ENCODE data around the gene ASIC4. TPM values are rescaled to one million over a fixed set of nuclear protein-coding genes. Genes with fewer than 3 reads are reported as not detected.
A peak's percentile ranks its signal among the peaks of the same experiment; 100 is the strongest.

The ASIC4 gene
- polyA plus RNA-seq, 3 donors, result not detected

GRCh38 chr2:219492575-219492974 lies 21.7 kb upstream of the ASIC4 start:
- Histone ChIP-seq H2AFZ (ENCODE audit: insufficient read depth, low read depth, low read length, poor library complexity, severe bottlenecking) (no peak overlapping the region), H3K9me3 (replicated peaks in 1 of 2; ENCODE audit: control insufficient read depth in 1 of 2, insufficient read depth in 1 of 2, low read length in 2 of 2) (peaks cover 2 to 10% of the 10 kb centered on the region in 2 donors), H3K27ac (ENCODE audit: low read depth in 1 of 2, low read length in 2 of 2) (no peak overlapping the region), H3K9ac (ENCODE audit: insufficient read depth, low read length, poor library complexity, severe bottlenecking) (no peak overlapping the region), H4K20me1 (ENCODE audit: insufficient read depth, low read length) (no peaks in the 10 kb centered on the region), H3K4me1 (ENCODE audit: control insufficient read depth in 1 of 2, insufficient read depth in 2 of 2, low read length in 2 of 2) (peaks cover 12 to 19% of the 10 kb centered on the region in 2 donors), H3K36me3 (replicated peaks in 1 of 2; ENCODE audit: control insufficient read depth in 1 of 2, insufficient read depth in 2 of 2, low read length in 2 of 2) (no peaks in the 10 kb centered on the region), H3K4me2 (replicated peaks; ENCODE audit: extremely low read depth, low read length, poor library complexity, severe bottlenecking) (no peak overlapping the region), H3K27me3 (ENCODE audit: control insufficient read depth in 2 of 2, insufficient read depth in 2 of 2, low read length in 2 of 2) (peaks cover 31 to 52% of the 10 kb centered on the region in 2 donors), H3K4me3 (replicated peaks in 1 of 3; ENCODE audit: low read depth in 2 of 3, low read length in 3 of 3) (no peak overlapping the region), H3K79me2 (ENCODE audit: insufficient read depth, low read length) (no peaks in the 10 kb centered on the region)
- intact Hi-C loops (cut with micrococcal nuclease), result loop anchor here in 1 of 2 donors (5.0 to 10.0 kb wide), 2 partner anchors 35 to 328 kb away; partner anchors contain the start of gene NHEJ1
- peak overlapping the region in 1 of 2 donors; percentile 17 for H3K4me3 Mint-ChIP-seq
- no peak for TF ChIP-seq CTCF (IDR thresholded peaks at IDR 0.05)
- H3K27ac Mint-ChIP-seq, result no peak overlapping the region
- no peak for DNase-seq
- H3K27me3 Mint-ChIP-seq (ENCODE audit: low read depth in 3 of 3), result peaks cover 50 to 80% (median 57%) of the 10 kb centered on the region in 3 donors
- H3K4me1 Mint-ChIP-seq, result peaks cover 17% of the 10 kb centered on the region
- peaks cover 0 to 5% of the 10 kb centered on the region in 2 donors for H3K36me3 Mint-ChIP-seq
- 80% methylated on average over 19 of the region's 20 CpGs for WGBS (ENCODE audit: insufficient coverage)
- H3K9me3 Mint-ChIP-seq, result peaks cover 0 to 20% (median 1%) of the 10 kb centered on the region in 7 donors

GRCh38 chr2:219493086-219493485 lies 21.2 kb upstream of the ASIC4 start:
- Mint-ChIP-seq H3K36me3 (peaks cover 0 to 5% of the 10 kb centered on the region in 2 donors), H3K9me3 (peaks cover 0 to 22% (median 1%) of the 10 kb centered on the region in 7 donors), H3K27me3 (ENCODE audit: low read depth in 3 of 3) (peaks cover 51 to 78% (median 59%) of the 10 kb centered on the region in 3 donors), H3K27ac (no peak overlapping the region), H3K4me1 (peaks cover 19% of the 10 kb centered on the region), H3K4me3 (peak overlapping the region; percentile 17 to 61)
- H3K9me3 ChIP-seq (replicated peaks in 1 of 2; ENCODE audit: control insufficient read depth in 1 of 2, insufficient read depth in 1 of 2, low read length in 2 of 2), result peaks cover 2 to 10% of the 10 kb centered on the region in 2 donors
- no peaks in the 10 kb centered on the region for H3K79me2 ChIP-seq (ENCODE audit: insufficient read depth, low read length)
- no peak overlapping the region for H2AFZ ChIP-seq (ENCODE audit: insufficient read depth, low read depth, low read length, poor library complexity, severe bottlenecking)
- H3K27ac ChIP-seq (ENCODE audit: low read depth in 1 of 2, low read length in 2 of 2), result no peak overlapping the region
- H3K36me3 ChIP-seq (replicated peaks in 1 of 2; ENCODE audit: control insufficient read depth in 1 of 2, insufficient read depth in 2 of 2, low read length in 2 of 2), result no peaks in the 10 kb centered on the region
- WGBS (ENCODE audit: insufficient coverage), result 100% methylated on average over 3 of the region's 5 CpGs
- no peak overlapping the region for H3K4me3 ChIP-seq (replicated peaks in 1 of 3; ENCODE audit: low read depth in 2 of 3, low read length in 3 of 3)
- no peak overlapping the region for H3K4me2 ChIP-seq (replicated peaks; ENCODE audit: extremely low read depth, low read length, poor library complexity, severe bottlenecking)
- intact Hi-C loops (cut with micrococcal nuclease), result loop anchor here in 1 of 2 donors (5.0 to 10.0 kb wide), 2 partner anchors 34 to 328 kb away; partner anchors contain the start of gene NHEJ1
- DNase-seq, result no peak
- H4K20me1 ChIP-seq (ENCODE audit: insufficient read depth, low read length), result no peaks in the 10 kb centered on the region
- H3K4me1 ChIP-seq (ENCODE audit: control insufficient read depth in 1 of 2, insufficient read depth in 2 of 2, low read length in 2 of 2), result peaks cover 16 to 24% of the 10 kb centered on the region in 2 donors
- H3K9ac ChIP-seq (ENCODE audit: insufficient read depth, low read length, poor library complexity, severe bottlenecking), result no peak overlapping the region
- peaks cover 31 to 53% of the 10 kb centered on the region in 2 donors for H3K27me3 ChIP-seq (ENCODE audit: control insufficient read depth in 2 of 2, insufficient read depth in 2 of 2, low read length in 2 of 2)
- TF ChIP-seq CTCF (IDR thresholded peaks at IDR 0.05), result no peak
